HG02870 (cell line): ENCODE measurements around the gene COX15.
"Not testable (repeated sequence)": the region's sequence is repeated elsewhere in the genome, so short reads cannot be mapped to it uniquely, and the experiment has no call there.

Experiments
- ATAC-seq: cut with Tn5 transposase; IDR thresholded peaks from one replicate; pipeline ENCODE4 v1.9.1; 2021; ENCODE audit warnings: mild to moderate bottlenecking, moderate library complexity; ENCODE audit not compliant: unreplicated experiment

COX15 gene

GRCh38 chr10:99742254-99742653 is 10.3 kb upstream of the COX15 start:
- ATAC-seq: no peak

GRCh38 chr10:99740933-99741559 is 9.1 kb upstream of the COX15 start:
- ATAC-seq: no peak

GRCh38 chr10:99740260-99740659 is 8.3 kb upstream of the COX15 start:
- no peak for ATAC-seq

GRCh38 chr10:99734111-99734510 is 2.2 kb upstream of the COX15 start:
- ATAC-seq: not testable (repeated sequence)

GRCh38 chr10:99733366-99733765 is 1.4 kb upstream of the COX15 start:
- ATAC-seq: no peak

GRCh38 chr10:99731306-99732032 is 458 bp downstream of the COX15 start:
- ATAC-seq: no peak

- ATAC-seq: no peak
These were observed 1.9 kb downstream of the COX15 start for GRCh38 chr10:99730026-99730425.

GRCh38 chr10:99720387-99720786 is 11.5 kb downstream of the COX15 start:
- ATAC-seq: no peak

GRCh38 chr10:99714446-99714845 is 17.5 kb downstream of the COX15 start:
- no peak for ATAC-seq

- ATAC-seq: peak; percentile 44
These were observed 20.7 kb downstream of the COX15 start for GRCh38 chr10:99711129-99711719.

- ATAC-seq: peak; percentile 78
These were observed 22.3 kb downstream of the COX15 start for GRCh38 chr10:99709480-99710229.

- no peak for ATAC-seq
These were observed 23.4 kb downstream of the COX15 start for GRCh38 chr10:99708428-99709012.

GRCh38 chr10:99700649-99701048 is 31.3 kb downstream of the COX15 start:
- ATAC-seq: no peak

GRCh38 chr10:99698504-99699080 is 33.3 kb downstream of the COX15 start:
- no peak for ATAC-seq

GRCh38 chr10:99695761-99696160 is 36.2 kb downstream of the COX15 start:
- no peak for ATAC-seq

- no peak for ATAC-seq
These were observed 37.9 kb downstream of the COX15 start for GRCh38 chr10:99693933-99694583.

- no peak for ATAC-seq
These were observed 42.5 kb downstream of the COX15 start for GRCh38 chr10:99689461-99689860.

GRCh38 chr10:99685597-99685967 is 46.3 kb downstream of the COX15 start:
- peak; percentile 83 for ATAC-seq

GRCh38 chr10:99682752-99683151 is 49.2 kb downstream of the COX15 start:
- ATAC-seq: no peak
